ENCODE measurements around the gene HCAR3.
"Not testable (repeated sequence)": the region's sequence is repeated elsewhere in the genome, so short reads cannot be mapped to it uniquely, and the experiment has no call there.

Gene HCAR3

GRCh38 chr12:122716658-122717057 is at the start of gene HCAR3:
Gene HCAR3 (minus strand): TSS chr12:122716811. CDS start chr12:122716737, 74 bp downstream.
- H3K4me3 ChIP-seq, result peak within 1 kb of the TSS in 3 of 10 experiments; percentile 51 to 61 (median 56); a peak in 6 of 20 replicates
- H3K4me2 ChIP-seq, result peak within 1 kb of the TSS in 5 of 11 experiments; percentile 26 to 84 (median 61); a peak in 9 of 22 replicates
- peak within 1 kb of the TSS in 9 of 11 experiments; percentile 10 to 84 (median 58); a peak in 14 of 22 replicates for H3K27ac ChIP-seq
- H3K9ac ChIP-seq, result peak within 1 kb of the TSS in 4 of 11 experiments; percentile 32 to 76 (median 60); a peak in 5 of 22 replicates
- H3K36me3 ChIP-seq; H4K20me1 ChIP-seq; H3K9me3 ChIP-seq (replicated peaks in 1 of 11); H3K27me3 ChIP-seq: not testable (repeated sequence)
- peak in 1 of 11 experiments; percentile 53; a peak in 1 of 22 replicates for TF ChIP-seq Cebpa-rat (IDR thresholded peaks at IDR 0.05)
- peaks cover 0 to 63% (median 25%) of the 10 kb centered on the region in 10 experiments; a peak in 15 of 20 replicates for H3K4me1 ChIP-seq

GRCh38 chr12:122757568-122757967 is 41.0 kb upstream of the HCAR3 start:
- TF ChIP-seq Cebpa-rat (IDR thresholded peaks at IDR 0.05), result no peak
- Histone ChIP-seq H3K4me1 (peaks cover 14 to 49% (median 19%) of the 10 kb centered on the region in 10 experiments), H3K36me3 (peaks cover 87 to 91% (median 89%) of the 10 kb centered on the region in 11 experiments), H3K9me3 (replicated peaks in 1 of 11) (no peaks in the 10 kb centered on the region), H3K9ac (0 out of 22 replicates have a peak overlapping the region, but pooled peaks of 1 of the 11 experiments have one; percentile 13), H3K27me3 (no peaks in the 10 kb centered on the region), H3K27ac (no peak overlapping the region), H3K4me2 (peak overlapping the region in 2 of 11 experiments; percentile 31 to 48; a peak in 2 of 22 replicates), H3K4me3 (no peak overlapping the region), H4K20me1 (peaks cover 13 to 93% (median 67%) of the 10 kb centered on the region in 11 experiments; a peak in 21 of 22 replicates)

- Histone ChIP-seq H3K36me3 (peaks cover 61 to 63% (median 62%) of the 10 kb centered on the region in 11 experiments), H3K4me2 (peak overlapping the region in 8 of 11 experiments; percentile 90 to 99 (median 96); a peak in 13 of 22 replicates)
Measured at GRCh38 chr12:122754790-122755189, 38.2 kb upstream of the HCAR3 start.

GRCh38 chr12:122753319-122753650 is 36.7 kb upstream of the HCAR3 start:
- Histone ChIP-seq H3K27me3 (no peaks in the 10 kb centered on the region), H3K9ac (peak overlapping the region; percentile 93 to 99 (median 98)), H3K4me3 (peak overlapping the region; percentile 75 to 93 (median 89)), H3K27ac (peak overlapping the region; percentile 87 to 99 (median 98)), H3K9me3 (replicated peaks in 1 of 11) (no peaks in the 10 kb centered on the region), H3K4me1 (peaks cover 17 to 75% (median 24%) of the 10 kb centered on the region in 10 experiments), H4K20me1 (peaks cover 2 to 50% (median 25%) of the 10 kb centered on the region in 11 experiments; a peak in 20 of 22 replicates), H3K36me3 (peaks cover 46 to 48% (median 47%) of the 10 kb centered on the region in 11 experiments), H3K4me2 (peak overlapping the region; percentile 86 to 99 (median 95))
- no peak for TF ChIP-seq Cebpa-rat (IDR thresholded peaks at IDR 0.05)

More at GRCh38 chr12:122754790-122755189, 38.2 kb upstream of the HCAR3 start:
- Histone ChIP-seq H3K4me1 (peaks cover 17 to 62% (median 24%) of the 10 kb centered on the region in 10 experiments), H3K27me3 (no peaks in the 10 kb centered on the region), H4K20me1 (peaks cover 4 to 65% (median 40%) of the 10 kb centered on the region in 11 experiments; a peak in 21 of 22 replicates), H3K9me3 (replicated peaks in 1 of 11) (no peaks in the 10 kb centered on the region), H3K9ac (peak overlapping the region in 9 of 11 experiments; percentile 39 to 99 (median 98); a peak in 15 of 22 replicates), H3K4me3 (peak overlapping the region in 1 of 10 experiments; percentile 87; a peak in 3 of 20 replicates), H3K27ac (no peak overlapping the region)
- no peak for TF ChIP-seq Cebpa-rat (IDR thresholded peaks at IDR 0.05)

- H3K36me3 ChIP-seq, result peaks cover 40 to 42% (median 41%) of the 10 kb centered on the region in 11 experiments
- peak within 1 kb of the TSS; percentile 86 to 99 (median 95) for H3K4me2 ChIP-seq
- peak within 1 kb of the TSS; percentile 93 to 99 (median 98) for H3K9ac ChIP-seq
- peaks cover 17 to 76% (median 24%) of the 10 kb centered on the region in 10 experiments for H3K4me1 ChIP-seq
- peak within 1 kb of the TSS; percentile 87 to 99 (median 98) for H3K27ac ChIP-seq
- H3K4me3 ChIP-seq, result peak within 1 kb of the TSS; percentile 75 to 93 (median 89)
- no peaks in the 10 kb centered on the region for H3K27me3 ChIP-seq
- H3K9me3 ChIP-seq (replicated peaks in 1 of 11), result no peaks in the 10 kb centered on the region
- TF ChIP-seq Cebpa-rat (IDR thresholded peaks at IDR 0.05), result no peak
- peaks cover 0 to 44% (median 19%) of the 10 kb centered on the region in 11 experiments; a peak in 18 of 22 replicates for H4K20me1 ChIP-seq
Measured at GRCh38 chr12:122752464-122753318, 36.1 kb upstream of the HCAR3 start, which contains the start of gene DENR. Gene DENR (plus strand): TSS chr12:122752824. CDS start chr12:122753702, 878 bp downstream.

- Histone ChIP-seq H4K20me1 (peaks cover 0 to 27% (median 4%) of the 10 kb centered on the region in 11 experiments; a peak in 9 of 22 replicates), H3K4me1 (peaks cover 17 to 70% (median 22%) of the 10 kb centered on the region in 10 experiments), H3K9ac (peak overlapping the region in 2 of 11 experiments; percentile 23 to 49; a peak in 1 of 22 replicates), H3K36me3 (peaks cover 23 to 25% (median 23%) of the 10 kb centered on the region in 11 experiments), H3K4me2 (peak overlapping the region in 3 of 11 experiments; percentile 32 to 57 (median 40); a peak in 2 of 22 replicates), H3K27ac (peak overlapping the region in 2 of 11 experiments; percentile 37 to 54; a peak in 1 of 22 replicates)
- not testable (repeated sequence) for H3K27me3 ChIP-seq; H3K4me3 ChIP-seq; H3K9me3 ChIP-seq (replicated peaks in 1 of 11)
Measured at GRCh38 chr12:122750781-122751515, 34.3 kb upstream of the HCAR3 start.

- Histone ChIP-seq H3K9ac (no peak overlapping the region), H3K4me2 (no peak overlapping the region), H4K20me1 (peaks cover 0 to 15% (median 0%) of the 10 kb centered on the region in 11 experiments; a peak in 5 of 22 replicates), H3K36me3 (peaks cover 11 to 13% (median 11%) of the 10 kb centered on the region in 11 experiments; a peak in 21 of 22 replicates), H3K9me3 (replicated peaks in 1 of 11) (no peaks in the 10 kb centered on the region), H3K4me3 (no peak overlapping the region), H3K27me3 (no peaks in the 10 kb centered on the region), H3K27ac (peak overlapping the region in 2 of 11 experiments; percentile 7 to 12; a peak in 1 of 22 replicates), H3K4me1 (peaks cover 12 to 58% (median 20%) of the 10 kb centered on the region in 10 experiments)
- no peak for TF ChIP-seq Cebpa-rat (IDR thresholded peaks at IDR 0.05)
Measured at GRCh38 chr12:122749569-122750332, 33.1 kb upstream of the HCAR3 start.
